ENCODE results near the gene PRXL2B. TPM values are rescaled to one million over a fixed set of nuclear protein-coding genes. Genes with fewer than 3 reads are reported as not detected.

Gene PRXL2B
- total RNA-seq, 1 experiment from 2014 or later = 32.2 TPM

GRCh38 chr1:2554621-2555387, 31.8 kb upstream of the PRXL2B start:
- Histone ChIP-seq H3K4me3 (replicated peaks in 1 of 2; ENCODE audit: low read depth in 1 of 2, low read length in 2 of 2) (no peak overlapping the region), H3K9me2 (ENCODE audit: insufficient read depth) (no peaks in the 10 kb centered on the region), H3K27ac (ENCODE audit: low read depth, low read length) (no peak overlapping the region), H3K9ac (ENCODE audit: low read length) (no peak overlapping the region), H3K4me2 (ENCODE audit: low read length) (no peak overlapping the region), H4K20me1 (ENCODE audit: insufficient read depth) (no peaks in the 10 kb centered on the region), H3K27me3 (ENCODE audit: insufficient read depth, low read length) (no peaks in the 10 kb centered on the region), H3K79me2 (ENCODE audit: insufficient read depth, low read length) (no peaks in the 10 kb centered on the region), H3K9me3 (ENCODE audit: control insufficient read depth in 1 of 2, insufficient read depth in 1 of 2, low read depth in 1 of 2, low read length in 2 of 2) (no peaks in the 10 kb centered on the region), H3K4me1 (ENCODE audit: control insufficient read depth in 1 of 2, insufficient read depth in 2 of 2, low read length in 2 of 2) (no peaks in the 10 kb centered on the region), H3K36me3 (ENCODE audit: control insufficient read depth in 1 of 2, insufficient read depth in 2 of 2, low read length in 2 of 2) (no peaks in the 10 kb centered on the region), H2AFZ (ENCODE audit: low read depth, low read length, poor library complexity, severe bottlenecking) (no peak overlapping the region)
- BruUV-seq (replicated peaks) = no TSS peak
- CTCF ChIA-PET = no interaction called here
- intact Hi-C loops (cut with micrococcal nuclease) = no loop called here
- no peak for DNase-seq (ENCODE audit: low read depth, low spot score)
- POLR2A ChIA-PET = no interaction called here
- no peak for TF ChIP-seq RAD21 (IDR thresholded peaks at IDR 0.05; ENCODE audit: low read depth)
- TF ChIP-seq, protein P1, sequence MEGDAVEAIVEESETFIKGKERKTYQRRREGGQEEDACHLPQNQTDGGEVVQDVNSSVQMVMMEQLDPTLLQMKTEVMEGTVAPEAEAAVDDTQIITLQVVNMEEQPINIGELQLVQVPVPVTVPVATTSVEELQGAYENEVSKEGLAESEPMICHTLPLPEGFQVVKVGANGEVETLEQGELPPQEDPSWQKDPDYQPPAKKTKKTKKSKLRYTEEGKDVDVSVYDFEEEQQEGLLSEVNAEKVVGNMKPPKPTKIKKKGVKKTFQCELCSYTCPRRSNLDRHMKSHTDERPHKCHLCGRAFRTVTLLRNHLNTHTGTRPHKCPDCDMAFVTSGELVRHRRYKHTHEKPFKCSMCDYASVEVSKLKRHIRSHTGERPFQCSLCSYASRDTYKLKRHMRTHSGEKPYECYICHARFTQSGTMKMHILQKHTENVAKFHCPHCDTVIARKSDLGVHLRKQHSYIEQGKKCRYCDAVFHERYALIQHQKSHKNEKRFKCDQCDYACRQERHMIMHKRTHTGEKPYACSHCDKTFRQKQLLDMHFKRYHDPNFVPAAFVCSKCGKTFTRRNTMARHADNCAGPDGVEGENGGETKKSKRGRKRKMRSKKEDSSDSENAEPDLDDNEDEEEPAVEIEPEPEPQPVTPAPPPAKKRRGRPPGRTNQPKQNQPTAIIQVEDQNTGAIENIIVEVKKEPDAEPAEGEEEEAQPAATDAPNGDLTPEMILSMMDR (IDR thresholded peaks at IDR 0.05 in 2 of 3, conservative IDR thresholded peaks at IDR 0.05 in 1 of 3; ENCODE audit: borderline replicate concordance in 1 of 3, insufficient read depth in 1 of 3, low read depth in 2 of 3, low read length in 2 of 3) = peak in 2 of 3 experiments; percentile 46 to 48; a peak in 4 of 6 replicates
- TF ChIP-seq SIN3A (IDR thresholded peaks at IDR 0.05; ENCODE audit: low read depth) = no peak
- ATAC-seq = peak; percentile 38; the same call in 1 of the 2 replicates
- RAD21 ChIA-PET (ENCODE audit: low non-redundant PET in 1 of 2, low total read pairs in 2 of 2, uncharacterized antibody in 2 of 2, unreplicated experiment in 2 of 2) = no interaction called here

- intact Hi-C loops (cut with micrococcal nuclease) = no loop called here
- CTCF ChIA-PET = no interaction called here
- no TSS peak for BruUV-seq (replicated peaks)
- H3K79me2 ChIP-seq (ENCODE audit: insufficient read depth, low read length) = no peaks in the 10 kb centered on the region
- DNase-seq (ENCODE audit: low read depth, low spot score) = no peak
- no peak overlapping the region for H3K4me3 ChIP-seq (replicated peaks in 1 of 2; ENCODE audit: low read depth in 1 of 2, low read length in 2 of 2)
- H2AFZ ChIP-seq (ENCODE audit: low read depth, low read length, poor library complexity, severe bottlenecking) = no peak overlapping the region
- no peaks in the 10 kb centered on the region for H3K4me1 ChIP-seq (ENCODE audit: control insufficient read depth in 1 of 2, insufficient read depth in 2 of 2, low read length in 2 of 2)
- no peak overlapping the region for H3K27ac ChIP-seq (ENCODE audit: low read depth, low read length)
- POLR2A ChIA-PET = no interaction called here
- no peaks in the 10 kb centered on the region for H3K36me3 ChIP-seq (ENCODE audit: control insufficient read depth in 1 of 2, insufficient read depth in 2 of 2, low read length in 2 of 2)
- ATAC-seq = peak; percentile 24; the same call in 1 of the 2 replicates
- H3K9me3 ChIP-seq (ENCODE audit: control insufficient read depth in 1 of 2, insufficient read depth in 1 of 2, low read depth in 1 of 2, low read length in 2 of 2) = no peaks in the 10 kb centered on the region
- H3K27me3 ChIP-seq (ENCODE audit: insufficient read depth, low read length) = no peaks in the 10 kb centered on the region
- no peak overlapping the region for H3K9ac ChIP-seq (ENCODE audit: low read length)
- H4K20me1 ChIP-seq (ENCODE audit: insufficient read depth) = no peaks in the 10 kb centered on the region
- H3K9me2 ChIP-seq (ENCODE audit: insufficient read depth) = no peaks in the 10 kb centered on the region
- H3K4me2 ChIP-seq (ENCODE audit: low read length) = no peak overlapping the region
- RAD21 ChIA-PET (ENCODE audit: low non-redundant PET in 1 of 2, low total read pairs in 2 of 2, uncharacterized antibody in 2 of 2, unreplicated experiment in 2 of 2) = no interaction called here
- TF ChIP-seq ZNF274 (IDR thresholded peaks at IDR 0.05; ENCODE audit: low read depth, low read length) = no peak
- TF ChIP-seq, protein P2, sequence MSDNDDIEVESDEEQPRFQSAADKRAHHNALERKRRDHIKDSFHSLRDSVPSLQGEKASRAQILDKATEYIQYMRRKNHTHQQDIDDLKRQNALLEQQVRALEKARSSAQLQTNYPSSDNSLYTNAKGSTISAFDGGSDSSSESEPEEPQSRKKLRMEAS (IDR thresholded peaks at IDR 0.05) = no peak
- TF ChIP-seq ZBTB33 (IDR thresholded peaks at IDR 0.05; ENCODE audit: extremely low read depth, insufficient replicate concordance, low read length) = no peak
- no peak for TF ChIP-seq EGR1 (IDR thresholded peaks at IDR 0.05; ENCODE audit: low read depth)
- no peak for TF ChIP-seq EZH2phosphoT487 (IDR thresholded peaks at IDR 0.05; ENCODE audit: borderline replicate concordance)
- no peak for TF ChIP-seq JUND (IDR thresholded peaks at IDR 0.05)
- TF ChIP-seq, protein P3, sequence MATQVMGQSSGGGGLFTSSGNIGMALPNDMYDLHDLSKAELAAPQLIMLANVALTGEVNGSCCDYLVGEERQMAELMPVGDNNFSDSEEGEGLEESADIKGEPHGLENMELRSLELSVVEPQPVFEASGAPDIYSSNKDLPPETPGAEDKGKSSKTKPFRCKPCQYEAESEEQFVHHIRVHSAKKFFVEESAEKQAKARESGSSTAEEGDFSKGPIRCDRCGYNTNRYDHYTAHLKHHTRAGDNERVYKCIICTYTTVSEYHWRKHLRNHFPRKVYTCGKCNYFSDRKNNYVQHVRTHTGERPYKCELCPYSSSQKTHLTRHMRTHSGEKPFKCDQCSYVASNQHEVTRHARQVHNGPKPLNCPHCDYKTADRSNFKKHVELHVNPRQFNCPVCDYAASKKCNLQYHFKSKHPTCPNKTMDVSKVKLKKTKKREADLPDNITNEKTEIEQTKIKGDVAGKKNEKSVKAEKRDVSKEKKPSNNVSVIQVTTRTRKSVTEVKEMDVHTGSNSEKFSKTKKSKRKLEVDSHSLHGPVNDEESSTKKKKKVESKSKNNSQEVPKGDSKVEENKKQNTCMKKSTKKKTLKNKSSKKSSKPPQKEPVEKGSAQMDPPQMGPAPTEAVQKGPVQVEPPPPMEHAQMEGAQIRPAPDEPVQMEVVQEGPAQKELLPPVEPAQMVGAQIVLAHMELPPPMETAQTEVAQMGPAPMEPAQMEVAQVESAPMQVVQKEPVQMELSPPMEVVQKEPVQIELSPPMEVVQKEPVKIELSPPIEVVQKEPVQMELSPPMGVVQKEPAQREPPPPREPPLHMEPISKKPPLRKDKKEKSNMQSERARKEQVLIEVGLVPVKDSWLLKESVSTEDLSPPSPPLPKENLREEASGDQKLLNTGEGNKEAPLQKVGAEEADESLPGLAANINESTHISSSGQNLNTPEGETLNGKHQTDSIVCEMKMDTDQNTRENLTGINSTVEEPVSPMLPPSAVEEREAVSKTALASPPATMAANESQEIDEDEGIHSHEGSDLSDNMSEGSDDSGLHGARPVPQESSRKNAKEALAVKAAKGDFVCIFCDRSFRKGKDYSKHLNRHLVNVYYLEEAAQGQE (IDR thresholded peaks at IDR 0.05; ENCODE audit: low read depth) = no peak
These were observed 30.8 kb upstream of the PRXL2B start for GRCh38 chr1:2555634-2556276.

All from HCT116 (cell line).